ENCODE measurements around the gene SPINK4.

DNA sequence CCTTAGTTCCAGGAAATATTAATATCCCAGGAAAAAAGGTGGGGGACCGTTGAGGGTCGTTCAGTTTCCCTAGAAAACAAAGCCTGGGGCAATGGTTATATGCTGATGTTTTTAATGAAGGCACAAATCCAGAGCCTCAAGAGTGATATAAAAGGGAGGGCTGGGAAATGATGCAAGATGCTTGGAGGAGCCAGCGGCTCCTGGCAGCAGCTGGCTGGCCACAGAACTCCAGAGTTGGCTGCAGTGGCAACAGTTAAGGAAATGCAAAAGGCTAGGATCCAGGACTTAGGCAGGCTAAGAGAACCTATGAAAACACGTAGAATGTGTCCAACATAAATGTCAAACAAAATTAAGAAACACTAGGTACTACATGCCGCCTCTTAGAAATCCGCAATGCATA lies 41.8 kb upstream of the SPINK4 start:
- TF ChIP-seq, protein P1, sequence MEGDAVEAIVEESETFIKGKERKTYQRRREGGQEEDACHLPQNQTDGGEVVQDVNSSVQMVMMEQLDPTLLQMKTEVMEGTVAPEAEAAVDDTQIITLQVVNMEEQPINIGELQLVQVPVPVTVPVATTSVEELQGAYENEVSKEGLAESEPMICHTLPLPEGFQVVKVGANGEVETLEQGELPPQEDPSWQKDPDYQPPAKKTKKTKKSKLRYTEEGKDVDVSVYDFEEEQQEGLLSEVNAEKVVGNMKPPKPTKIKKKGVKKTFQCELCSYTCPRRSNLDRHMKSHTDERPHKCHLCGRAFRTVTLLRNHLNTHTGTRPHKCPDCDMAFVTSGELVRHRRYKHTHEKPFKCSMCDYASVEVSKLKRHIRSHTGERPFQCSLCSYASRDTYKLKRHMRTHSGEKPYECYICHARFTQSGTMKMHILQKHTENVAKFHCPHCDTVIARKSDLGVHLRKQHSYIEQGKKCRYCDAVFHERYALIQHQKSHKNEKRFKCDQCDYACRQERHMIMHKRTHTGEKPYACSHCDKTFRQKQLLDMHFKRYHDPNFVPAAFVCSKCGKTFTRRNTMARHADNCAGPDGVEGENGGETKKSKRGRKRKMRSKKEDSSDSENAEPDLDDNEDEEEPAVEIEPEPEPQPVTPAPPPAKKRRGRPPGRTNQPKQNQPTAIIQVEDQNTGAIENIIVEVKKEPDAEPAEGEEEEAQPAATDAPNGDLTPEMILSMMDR (IDR thresholded peaks at IDR 0.05; ENCODE audit: poor library complexity) = no peak
- TF ChIP-seq EZH2 (IDR thresholded peaks at IDR 0.05; ENCODE audit: borderline replicate concordance) = no peak
